CD14-positive monocyte (primary cell): ENCODE results near the gene FCSK. TPM values are rescaled to one million over a fixed set of nuclear protein-coding genes. Genes with fewer than 3 reads are reported as not detected.

ENCODE experiments used
- DNase-seq, 3 donors: peaks; one replicate each; pipeline ENCODE4 v3.0.0-alpha.2; 2011 to 2022
- H2AFZ ChIP-seq: 2 replicates; pipeline ENCODE4 v1.6.0; 2012; ENCODE audit warnings: mild to moderate bottlenecking, low read depth, low read length, inconsistent platforms; ENCODE audit not compliant: insufficient read depth, poor library complexity, severe bottlenecking
- H3K27ac ChIP-seq, 2 donors: 1 replicate in 1 of 2; 2 replicates in 1 of 2; pipeline ENCODE4 v1.5.1; 2012 to 2013; ENCODE audit warnings: low read length in 2 of 2, control low read depth in 1 of 2, inconsistent platforms in 1 of 2, low read depth in 1 of 2, mild to moderate bottlenecking in 1 of 2
- H3K27me3 ChIP-seq, 2 donors: one replicate each; pipeline versions ENCODE4 v1.6.0 to v1.6.1; 2011 to 2013; ENCODE audit warnings: low read length in 2 of 2; ENCODE audit not compliant: control insufficient read depth in 2 of 2, insufficient read depth in 2 of 2
- H3K36me3 ChIP-seq, 2 donors: replicated peaks in 1 of 2; 1 replicate in 1 of 2; 2 replicates in 1 of 2; pipeline versions ENCODE4 v1.5.1 to v1.6.1; 2012 to 2013; ENCODE audit warnings: low read length in 2 of 2, control low read depth in 1 of 2, inconsistent platforms in 1 of 2, mild to moderate bottlenecking in 1 of 2; ENCODE audit not compliant: insufficient read depth in 2 of 2, control insufficient read depth in 1 of 2
- H3K4me1 ChIP-seq, 2 donors: 1 replicate in 1 of 2; 2 replicates in 1 of 2; pipeline versions ENCODE4 v1.5.1 to v1.6.1; 2012 to 2013; ENCODE audit warnings: low read length in 2 of 2, control low read depth in 1 of 2, inconsistent platforms in 1 of 2, mild to moderate bottlenecking in 1 of 2, moderate library complexity in 1 of 2; ENCODE audit not compliant: insufficient read depth in 2 of 2, control insufficient read depth in 1 of 2
- H3K4me2 ChIP-seq: replicated peaks from 2 replicates; pipeline ENCODE3; 2012; ENCODE audit warnings: low read length, moderate library complexity, mild to moderate bottlenecking; ENCODE audit not compliant: poor library complexity, severe bottlenecking; ENCODE audit errors: extremely low read depth
- H3K4me3 ChIP-seq, 3 experiments: fragments of 200-600 bp in 1 of 3; sonication (generic) in 1 of 3; replicated peaks in 1 of 3; 1 replicate in 2 of 3; 2 replicates in 1 of 3; pipeline ENCODE4 v1.5.1; 2011 to 2013; ENCODE audit warnings: low read length in 3 of 3, mild to moderate bottlenecking in 3 of 3, control low read depth in 2 of 3, low read depth in 2 of 3, inconsistent platforms in 1 of 3, moderate library complexity in 1 of 3
- H3K79me2 ChIP-seq: 2 replicates; pipeline ENCODE4 v1.6.0; 2012; ENCODE audit warnings: mild to moderate bottlenecking, control low read depth, inconsistent platforms, low read length, moderate library complexity; ENCODE audit not compliant: insufficient read depth
- H3K9ac ChIP-seq: 2 replicates; pipeline ENCODE4 v1.6.0; 2017; ENCODE audit warnings: low read length, mild to moderate bottlenecking; ENCODE audit not compliant: insufficient read depth, poor library complexity, severe bottlenecking
- H3K9me3 ChIP-seq, 2 donors: replicated peaks in 1 of 2; 1 replicate in 1 of 2; 2 replicates in 1 of 2; pipeline versions ENCODE4 v1.5.1 to v1.6.1; 2012 to 2013; ENCODE audit warnings: low read length in 2 of 2, control low read depth in 1 of 2; ENCODE audit not compliant: control insufficient read depth in 1 of 2, insufficient read depth in 1 of 2
- H4K20me1 ChIP-seq: 2 replicates; pipeline ENCODE4 v1.6.0; 2012; ENCODE audit warnings: mild to moderate bottlenecking, low read length, control low read depth, moderate library complexity; ENCODE audit not compliant: insufficient read depth
- H3K27ac Mint-ChIP-seq, 7 donors: one replicate each; pipeline ENCODE4 v1.8.0; 2020; ENCODE audit warnings: mild to moderate bottlenecking in 7 of 7, mixed read lengths in 7 of 7, moderate library complexity in 6 of 7, inconsistent platforms in 2 of 7
- H3K27me3 Mint-ChIP-seq, 3 donors: one replicate each; pipeline ENCODE4 v1.8.0; 2021 to 2022; ENCODE audit warnings: low read depth in 3 of 3, mild to moderate bottlenecking in 3 of 3, mixed read lengths in 3 of 3, moderate library complexity in 3 of 3, inconsistent platforms in 1 of 3
- H3K36me3 Mint-ChIP-seq, 2 donors: one replicate each; pipeline ENCODE4 v1.8.0; 2020; ENCODE audit warnings: mixed read lengths in 2 of 2, inconsistent platforms in 1 of 2, mild to moderate bottlenecking in 1 of 2
- H3K4me1 Mint-ChIP-seq: one replicate; pipeline ENCODE4 v1.8.0; 2020; ENCODE audit warnings: mild to moderate bottlenecking, mixed read lengths
- H3K4me3 Mint-ChIP-seq, 2 donors: one replicate each; pipeline ENCODE4 v1.8.0; 2020; ENCODE audit warnings: mild to moderate bottlenecking in 2 of 2, mixed read lengths in 2 of 2, moderate library complexity in 1 of 2
- H3K9me3 Mint-ChIP-seq, 7 donors: one replicate each; pipeline ENCODE4 v1.8.0; 2020 to 2022; ENCODE audit warnings: mixed read lengths in 7 of 7, mild to moderate bottlenecking in 6 of 7, moderate library complexity in 6 of 7, inconsistent platforms in 2 of 7
- WGBS: methylation state at CpG from one replicate; pipeline ENCODE4 v1.1.5; 2013; ENCODE audit warnings: missing lambda C conversion rate; ENCODE audit not compliant: insufficient coverage; 5-methylcytosine and 5-hydroxymethylcytosine counted together
- intact Hi-C, 2 donors: fragments of 100-400 bp; cut with micrococcal nuclease; formaldehyde crosslinking; loops; one replicate each; pipeline versions ENCODE4 v1.15.0 to v1.15.1; 2023
- polyA plus RNA-seq, 3 donors: library from polyadenylated mRNA; depleted of rRNA in 1 of 3; unstranded in 2 of 3; stranded (reverse) in 1 of 3; fragments of 300-500 nt in 2 of 3; fragments of >200 nt in 1 of 3; fragmentation: Illumina TruSeq in 2 of 3; gene quantifications; 1 replicate in 2 of 3; 2 replicates in 1 of 3; pipeline ENCODE4 v1.2.3, GENCODE V29; 2012 to 2021
- small RNA-seq: library from RNA; depleted of rRNA; stranded (forward); fragments of <200 nt; gene quantifications from one replicate; pipeline ENCODE3, GENCODE V24; 2012; ENCODE audit warnings: low read depth; ENCODE audit not compliant: insufficient read length
- TF ChIP-seq, protein P1 (sequence below): fragments of 200-600 bp; IDR thresholded peaks from one replicate; pipeline ENCODE4 v1.8.0; 2022; ENCODE audit warnings: antibody characterized with exemption, mild to moderate bottlenecking

FCSK gene
- polyA plus RNA-seq, 3 donors: 4.2 to 19.0 (median 6.4) TPM

DNA sequence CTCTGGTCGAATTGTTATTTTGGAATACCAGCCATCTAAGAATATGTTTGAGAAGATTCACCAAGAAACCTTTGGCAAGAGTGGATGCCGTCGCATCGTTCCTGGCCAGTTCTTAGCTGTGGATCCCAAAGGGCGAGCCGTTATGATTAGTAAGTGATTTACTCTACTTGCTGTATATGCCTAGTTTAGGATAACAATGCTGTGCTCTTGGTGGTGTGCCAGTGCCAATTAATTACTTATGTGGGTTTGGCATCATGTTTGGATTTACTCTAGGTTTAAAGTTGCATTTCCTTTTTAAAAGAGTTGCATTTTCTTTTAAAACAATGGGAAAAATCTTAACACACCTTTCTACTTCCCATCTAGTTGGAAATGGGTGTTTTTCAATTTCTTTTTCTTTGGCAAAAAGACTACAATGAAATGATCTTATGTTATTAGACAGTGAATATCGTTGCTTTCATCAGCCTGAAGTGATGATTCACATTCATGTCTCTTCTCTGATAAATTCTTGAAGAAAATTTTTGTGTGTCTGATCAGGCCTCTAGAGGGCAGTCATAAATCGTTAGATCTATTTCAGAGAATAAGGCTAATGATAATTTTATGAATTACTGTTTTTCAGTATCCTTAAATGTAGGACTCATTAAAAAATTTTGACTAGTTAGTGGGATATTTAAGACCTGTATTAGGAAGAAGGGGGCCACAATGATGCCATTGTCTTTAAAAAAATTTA is 74.8 kb downstream of the FCSK start:
- Histone ChIP-seq H3K9ac (no peak overlapping the region), H4K20me1 (peaks cover 64% of the 10 kb centered on the region), H3K27me3 (no peaks in the 10 kb centered on the region), H3K79me2 (peaks cover 96% of the 10 kb centered on the region), H2AFZ (no peak overlapping the region), H3K36me3 (peaks cover 48 to 80% of the 10 kb centered on the region in 2 donors), H3K4me3 (no peak overlapping the region), H3K4me2 (no peak overlapping the region), H3K27ac (no peak overlapping the region), H3K4me1 (peaks cover 10 to 21% of the 10 kb centered on the region in 2 donors), H3K9me3 (no peaks in the 10 kb centered on the region)
- Mint-ChIP-seq H3K4me3 (no peak overlapping the region), H3K9me3 (no peaks in the 10 kb centered on the region), H3K36me3 (peaks cover 64 to 80% of the 10 kb centered on the region in 2 donors), H3K27me3 (peaks cover 0 to 3% (median 1%) of the 10 kb centered on the region in 3 donors), H3K27ac (peak overlapping the region in 1 of 7 donors; percentile 57), H3K4me1 (peaks cover 22% of the 10 kb centered on the region)
- intact Hi-C loops: loop anchor here (10.0 kb wide), 2 partner anchors 74 to 144 kb away; partner anchors contain the start of gene FCSK (in 1 of the 2)
- peak in 2 of 3 donors; percentile 9 to 24 for DNase-seq
- TF ChIP-seq, protein P1, sequence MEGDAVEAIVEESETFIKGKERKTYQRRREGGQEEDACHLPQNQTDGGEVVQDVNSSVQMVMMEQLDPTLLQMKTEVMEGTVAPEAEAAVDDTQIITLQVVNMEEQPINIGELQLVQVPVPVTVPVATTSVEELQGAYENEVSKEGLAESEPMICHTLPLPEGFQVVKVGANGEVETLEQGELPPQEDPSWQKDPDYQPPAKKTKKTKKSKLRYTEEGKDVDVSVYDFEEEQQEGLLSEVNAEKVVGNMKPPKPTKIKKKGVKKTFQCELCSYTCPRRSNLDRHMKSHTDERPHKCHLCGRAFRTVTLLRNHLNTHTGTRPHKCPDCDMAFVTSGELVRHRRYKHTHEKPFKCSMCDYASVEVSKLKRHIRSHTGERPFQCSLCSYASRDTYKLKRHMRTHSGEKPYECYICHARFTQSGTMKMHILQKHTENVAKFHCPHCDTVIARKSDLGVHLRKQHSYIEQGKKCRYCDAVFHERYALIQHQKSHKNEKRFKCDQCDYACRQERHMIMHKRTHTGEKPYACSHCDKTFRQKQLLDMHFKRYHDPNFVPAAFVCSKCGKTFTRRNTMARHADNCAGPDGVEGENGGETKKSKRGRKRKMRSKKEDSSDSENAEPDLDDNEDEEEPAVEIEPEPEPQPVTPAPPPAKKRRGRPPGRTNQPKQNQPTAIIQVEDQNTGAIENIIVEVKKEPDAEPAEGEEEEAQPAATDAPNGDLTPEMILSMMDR: peak; percentile 55
- 93% methylated on average over 5 of the region's 8 CpGs for WGBS

Small RNAs within 50 kb of the gene (small RNA-seq; reads per million reads assigned to genes)
- gene RNU6-23P (not detected), gene RPS27P26 (not detected), gene SNORD111B (769 reads per million, percentile 99 among the genes with 10 or more reads in this experiment)

Other genes with a start within 250 kb of the FCSK start
- 1 to 10 TPM; 1.7 to 6.4 (median 4.1) TPM for gene EXOSC6, start 202.7 kb upstream of the FCSK start, polyA plus RNA-seq
- gene AARS1, start 165.1 kb upstream of the FCSK start, polyA plus RNA-seq: 10 to 100 TPM; 13.9 to 16.6 (median 16.3) TPM
- gene DDX19B, start 155.4 kb upstream of the FCSK start, polyA plus RNA-seq: 10 to 100 TPM; 29.2 to 33.0 (median 31.9) TPM
- 10 to 100 TPM; 18.4 to 25.3 (median 21.5) TPM for gene DDX19A, start 107.7 kb upstream of the FCSK start, polyA plus RNA-seq
- gene ST3GAL2, start 15.5 kb upstream of the FCSK start, polyA plus RNA-seq: 10 to 100 TPM; 13.5 to 20.0 (median 18.4) TPM
- gene COG4, start 69.0 kb downstream of the FCSK start, polyA plus RNA-seq: 10 to 100 TPM; 37.6 to 40.6 (median 40.1) TPM
- gene SF3B3, start 69.2 kb downstream of the FCSK start, polyA plus RNA-seq: 10 to 100 TPM; 34.2 to 52.3 (median 42.1) TPM
- not detected for gene IL34, start 192.0 kb downstream of the FCSK start, polyA plus RNA-seq
- 1 to 10 TPM in 1 of 3 donors, not detected in 2; 1.5 TPM for gene MTSS2, start 231.5 kb downstream of the FCSK start, polyA plus RNA-seq